GM08714 (cell line): Measurements from ENCODE around the gene RFC3.
A peak's percentile ranks its signal among the peaks of the same experiment; 100 is the strongest.
"Not testable (repeated sequence)": the region's sequence is repeated elsewhere in the genome, so short reads cannot be mapped to it uniquely, and the experiment has no call there.

ENCODE experiments used
- H3K4me3 ChIP-seq: fragments of 200-500 bp; sonication (Bioruptor generic); 2 replicates; pipeline ENCODE4 v1.5.1; 2014; ENCODE audit warnings: mild to moderate bottlenecking, low read length, inconsistent platforms
- ZNF274 ChIP-seq: IDR thresholded peaks from 2 replicates; pipeline ENCODE4 v1.6.1; 2012; ENCODE audit warnings: mild to moderate bottlenecking, low read depth, low read length

The RFC3 gene

GRCh38 chr13:33817901-33818706, at the start of gene RFC3:
Gene RFC3 (plus strand): TSS chr13:33818149. CDS start chr13:33818179, 30 bp downstream.
- peak within 1 kb of the TSS; percentile 94 for H3K4me3 ChIP-seq
- no peak for TF ChIP-seq ZNF274

- H3K4me3 ChIP-seq = no peak overlapping the region
- TF ChIP-seq ZNF274 = no peak
Measured at GRCh38 chr13:33771296-33771695, 46.7 kb upstream of the RFC3 start.

- TF ChIP-seq ZNF274 = no peak
- H3K4me3 ChIP-seq = no peak overlapping the region
Measured at GRCh38 chr13:33773790-33774462, 44.0 kb upstream of the RFC3 start.

- H3K4me3 ChIP-seq = no peak overlapping the region
- no peak for TF ChIP-seq ZNF274
Measured at GRCh38 chr13:33775339-33776108, 42.4 kb upstream of the RFC3 start.

- H3K4me3 ChIP-seq = no peak overlapping the region
- no peak for TF ChIP-seq ZNF274
Measured at GRCh38 chr13:33776239-33776881, 41.6 kb upstream of the RFC3 start.

GRCh38 chr13:33782631-33783030, 35.3 kb upstream of the RFC3 start:
- no peak for TF ChIP-seq ZNF274
- H3K4me3 ChIP-seq = no peak overlapping the region

- not testable (repeated sequence) for H3K4me3 ChIP-seq
Measured at GRCh38 chr13:33783212-33783611, 34.7 kb upstream of the RFC3 start.

- no peak for TF ChIP-seq ZNF274
- H3K4me3 ChIP-seq = no peak overlapping the region
Measured at GRCh38 chr13:33784738-33785137, 33.2 kb upstream of the RFC3 start.

GRCh38 chr13:33785384-33785783, 32.6 kb upstream of the RFC3 start:
- TF ChIP-seq ZNF274 = no peak
- no peak overlapping the region for H3K4me3 ChIP-seq

GRCh38 chr13:33787051-33787591, 30.8 kb upstream of the RFC3 start:
- peak overlapping the region; percentile 60; the same call in 1 of the 2 replicates for H3K4me3 ChIP-seq

GRCh38 chr13:33789066-33789606, 28.8 kb upstream of the RFC3 start:
- no peak overlapping the region for H3K4me3 ChIP-seq
- TF ChIP-seq ZNF274 = no peak

More at GRCh38 chr13:33787051-33787591, 30.8 kb upstream of the RFC3 start:
- no peak for TF ChIP-seq ZNF274

GRCh38 chr13:33789739-33790138, 28.2 kb upstream of the RFC3 start:
- H3K4me3 ChIP-seq = no peak overlapping the region

GRCh38 chr13:33793726-33794125, 24.2 kb upstream of the RFC3 start:
- H3K4me3 ChIP-seq = no peak overlapping the region

More at GRCh38 chr13:33789739-33790138, 28.2 kb upstream of the RFC3 start:
- TF ChIP-seq ZNF274 = no peak

More at GRCh38 chr13:33793726-33794125, 24.2 kb upstream of the RFC3 start:
- no peak for TF ChIP-seq ZNF274
